ENCODE data around the gene CD79B. TPM values are rescaled to one million over a fixed set of nuclear protein-coding genes. Genes with fewer than 3 reads are reported as not detected.

Gene CD79B
- polyA plus RNA-seq, 1 donor: 1.2 TPM

DNA sequence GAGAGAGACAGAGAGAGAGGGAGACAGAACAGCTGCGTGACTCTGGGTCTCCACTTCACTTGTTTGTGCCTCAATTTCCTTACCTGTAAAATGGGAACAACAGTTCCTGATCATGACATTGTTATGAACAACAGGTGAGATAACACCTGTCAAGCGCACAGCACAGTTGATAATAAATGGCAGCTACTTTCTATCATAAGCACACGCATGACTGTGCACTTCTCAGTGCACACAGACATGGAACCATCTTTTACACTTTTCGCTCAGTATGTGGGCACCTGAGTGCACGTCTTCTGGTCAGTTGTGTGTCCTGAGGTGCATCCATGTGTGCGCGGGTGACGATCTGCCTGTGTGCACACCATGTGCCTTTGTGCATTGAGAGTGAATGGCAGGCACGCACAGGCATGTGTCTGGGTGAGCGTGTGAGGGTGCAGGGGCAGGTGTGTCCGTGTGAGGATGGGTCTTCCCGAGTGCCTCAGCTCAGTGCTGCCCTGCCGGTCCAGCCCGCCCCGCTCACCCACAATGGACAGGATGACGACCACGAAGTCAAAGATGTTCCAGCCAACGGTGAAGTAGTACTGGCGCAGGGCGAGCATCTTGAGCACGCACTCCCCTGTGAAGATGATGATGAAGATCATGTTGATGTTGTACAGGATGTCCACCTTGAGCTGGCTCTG lies 10.3 kb upstream of the CD79B start:
- no peak overlapping the region for H3K27ac ChIP-seq (ENCODE audit: low read length)
- peaks cover 5% of the 10 kb centered on the region for H3K9me3 ChIP-seq (ENCODE audit: control insufficient read depth, low read depth, low read length)
- no CpG with 5 or more reads among the region's 21 CpGs for WGBS (ENCODE audit: insufficient coverage, low lambda C conversion rate)
- DNase-seq: no peak
- no peaks in the 10 kb centered on the region for H3K36me3 ChIP-seq (ENCODE audit: control insufficient read depth, insufficient read depth, low read length)
- H3K27me3 ChIP-seq (ENCODE audit: control insufficient read depth, insufficient read depth, low read length): no peaks in the 10 kb centered on the region
- H3K4me3 ChIP-seq (ENCODE audit: low read length): no peak overlapping the region
- H3K4me1 ChIP-seq (ENCODE audit: control insufficient read depth, insufficient read depth, low read length): no peaks in the 10 kb centered on the region

DNA sequence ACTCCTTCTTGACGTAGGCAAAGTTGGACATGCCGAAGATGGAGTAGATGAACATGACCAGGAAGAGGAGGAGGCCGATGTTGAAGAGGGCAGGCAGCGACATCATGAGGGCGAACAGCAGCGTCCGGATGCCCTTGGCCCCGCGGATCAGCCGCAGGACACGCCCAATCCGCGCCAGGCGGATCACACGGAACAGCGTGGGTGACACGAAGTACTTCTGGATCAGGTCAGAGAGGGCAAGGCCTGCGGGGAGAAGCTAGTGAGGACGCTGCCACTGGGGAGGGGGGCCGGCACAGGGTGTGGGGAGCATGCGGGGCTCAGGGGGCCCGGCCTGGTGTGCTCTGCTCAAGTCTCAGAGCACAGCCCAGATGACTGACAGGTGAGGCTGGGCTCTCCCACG lies 9.6 kb upstream of the CD79B start:
- H3K4me1 ChIP-seq (ENCODE audit: control insufficient read depth, insufficient read depth, low read length): no peaks in the 10 kb centered on the region
- peaks cover 5% of the 10 kb centered on the region for H3K9me3 ChIP-seq (ENCODE audit: control insufficient read depth, low read depth, low read length)
- DNase-seq: no peak
- no peaks in the 10 kb centered on the region for H3K36me3 ChIP-seq (ENCODE audit: control insufficient read depth, insufficient read depth, low read length)
- no peak overlapping the region for H3K4me3 ChIP-seq (ENCODE audit: low read length)
- no peaks in the 10 kb centered on the region for H3K27me3 ChIP-seq (ENCODE audit: control insufficient read depth, insufficient read depth, low read length)
- no peak overlapping the region for H3K27ac ChIP-seq (ENCODE audit: low read length)
- WGBS (ENCODE audit: insufficient coverage, low lambda C conversion rate): no CpG with 5 or more reads among the region's 23 CpGs

DNA sequence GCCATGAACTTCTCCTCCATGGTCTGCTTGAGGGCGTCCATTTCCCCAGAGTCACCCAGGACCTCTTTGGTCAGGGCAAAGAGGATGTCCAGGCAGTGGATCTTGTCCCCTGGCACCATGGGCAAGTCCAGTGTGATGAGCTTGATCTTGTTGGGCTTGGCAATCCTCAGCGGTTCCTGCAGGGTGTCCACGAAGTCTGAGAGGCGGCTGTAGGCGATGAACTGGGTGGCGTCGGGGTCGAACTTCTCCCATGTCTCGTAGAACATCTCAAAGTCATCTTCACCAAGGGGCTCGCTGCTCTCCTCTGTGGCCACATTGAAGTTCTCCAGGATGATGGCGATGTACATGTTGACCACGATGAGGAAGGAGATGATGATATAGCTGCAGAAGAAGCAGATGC lies 9.0 kb upstream of the CD79B start:
- Histone ChIP-seq H3K27ac (ENCODE audit: low read length) (no peak overlapping the region), H3K4me1 (ENCODE audit: control insufficient read depth, insufficient read depth, low read length) (no peaks in the 10 kb centered on the region), H3K9me3 (ENCODE audit: control insufficient read depth, low read depth, low read length) (peaks cover 5% of the 10 kb centered on the region), H3K4me3 (ENCODE audit: low read length) (no peak overlapping the region), H3K27me3 (ENCODE audit: control insufficient read depth, insufficient read depth, low read length) (no peaks in the 10 kb centered on the region), H3K36me3 (ENCODE audit: control insufficient read depth, insufficient read depth, low read length) (no peaks in the 10 kb centered on the region)
- WGBS (ENCODE audit: insufficient coverage, low lambda C conversion rate): 100% methylated on average over 1 of the region's 12 CpGs
- no peak for DNase-seq

DNA sequence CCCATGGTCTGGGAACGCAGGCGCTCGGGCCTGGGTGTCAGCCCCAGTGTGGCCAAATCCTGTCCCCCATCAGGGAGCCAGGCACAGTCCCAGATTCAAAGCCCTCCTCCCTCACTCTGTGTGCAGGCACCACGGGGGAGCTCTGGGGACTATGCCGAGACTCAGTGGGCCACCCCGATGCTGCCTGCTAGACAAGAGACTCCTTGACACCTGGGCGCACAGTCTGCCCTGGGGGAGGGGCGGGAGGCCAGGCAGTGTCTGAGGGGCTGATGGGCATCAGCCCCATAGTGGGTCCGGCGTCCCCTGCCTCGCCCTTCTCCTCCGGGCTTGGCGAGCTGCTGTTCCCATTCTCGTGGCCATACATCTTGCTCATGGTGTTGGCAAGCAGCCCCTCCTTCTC lies 8.5 kb upstream of the CD79B start:
- WGBS (ENCODE audit: insufficient coverage, low lambda C conversion rate): no CpG with 5 or more reads among the region's 14 CpGs

DNA sequence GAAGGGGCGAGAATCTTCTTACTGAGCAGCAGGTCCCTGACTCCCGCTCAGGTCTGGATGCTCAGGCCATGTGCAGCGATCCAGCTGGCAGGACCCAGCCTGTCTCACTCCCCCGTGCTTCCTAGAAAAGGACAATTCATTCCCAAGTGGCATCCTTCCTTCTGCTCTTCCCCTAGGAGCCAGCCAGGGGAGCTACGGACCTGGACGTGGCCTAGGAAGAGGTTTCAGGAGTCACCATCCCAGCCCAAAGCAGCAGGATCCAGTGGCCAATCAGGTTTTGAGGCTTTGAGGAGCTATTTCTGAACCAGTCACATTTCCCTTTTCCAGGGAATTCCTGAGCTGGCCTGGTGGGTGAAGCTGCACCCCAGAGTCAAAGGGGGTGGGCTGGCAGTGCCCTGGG lies 7.8 kb upstream of the CD79B start:
- Histone ChIP-seq H3K27me3 (ENCODE audit: control insufficient read depth, insufficient read depth, low read length) (no peaks in the 10 kb centered on the region), H3K36me3 (ENCODE audit: control insufficient read depth, insufficient read depth, low read length) (no peaks in the 10 kb centered on the region), H3K27ac (ENCODE audit: low read length) (no peak overlapping the region), H3K4me1 (ENCODE audit: control insufficient read depth, insufficient read depth, low read length) (no peaks in the 10 kb centered on the region), H3K4me3 (ENCODE audit: low read length) (no peak overlapping the region), H3K9me3 (ENCODE audit: control insufficient read depth, low read depth, low read length) (peaks cover 5% of the 10 kb centered on the region)
- no CpG with 5 or more reads among the region's 6 CpGs for WGBS (ENCODE audit: insufficient coverage, low lambda C conversion rate)
- DNase-seq: no peak

More for the DNA sequence above, 8.5 kb upstream of the CD79B start:
- H3K36me3 ChIP-seq (ENCODE audit: control insufficient read depth, insufficient read depth, low read length): no peaks in the 10 kb centered on the region
- H3K27me3 ChIP-seq (ENCODE audit: control insufficient read depth, insufficient read depth, low read length): no peaks in the 10 kb centered on the region
- no peak for DNase-seq
- H3K9me3 ChIP-seq (ENCODE audit: control insufficient read depth, low read depth, low read length): peaks cover 5% of the 10 kb centered on the region
- H3K4me3 ChIP-seq (ENCODE audit: low read length): no peak overlapping the region
- no peak overlapping the region for H3K27ac ChIP-seq (ENCODE audit: low read length)
- H3K4me1 ChIP-seq (ENCODE audit: control insufficient read depth, insufficient read depth, low read length): no peaks in the 10 kb centered on the region

DNA sequence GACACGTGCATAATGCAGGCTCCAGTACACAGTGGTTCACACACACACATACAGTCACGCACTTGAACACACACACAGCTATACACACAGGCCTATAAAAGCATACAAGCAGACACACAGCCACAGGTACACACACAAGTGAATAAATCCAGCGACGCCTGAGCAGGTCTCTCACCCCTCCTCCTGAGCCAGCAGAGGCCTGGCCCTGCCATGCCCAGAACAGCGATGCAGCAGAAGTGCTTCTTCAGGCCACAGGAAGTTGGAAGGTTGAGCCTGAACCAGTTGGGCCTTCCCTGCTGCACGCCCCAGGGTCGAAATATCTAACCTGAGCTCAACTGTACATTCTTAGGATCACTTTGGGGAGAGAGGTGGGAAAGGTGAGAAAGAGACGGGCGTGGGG lies 7.3 kb upstream of the CD79B start:
- no peak overlapping the region for H3K27ac ChIP-seq (ENCODE audit: low read length)
- WGBS (ENCODE audit: insufficient coverage, low lambda C conversion rate): 90% methylated on average over 2 of the region's 9 CpGs
- DNase-seq: no peak
- no peaks in the 10 kb centered on the region for H3K27me3 ChIP-seq (ENCODE audit: control insufficient read depth, insufficient read depth, low read length)
- H3K4me3 ChIP-seq (ENCODE audit: low read length): no peak overlapping the region
- no peaks in the 10 kb centered on the region for H3K4me1 ChIP-seq (ENCODE audit: control insufficient read depth, insufficient read depth, low read length)
- no peaks in the 10 kb centered on the region for H3K36me3 ChIP-seq (ENCODE audit: control insufficient read depth, insufficient read depth, low read length)
- peaks cover 5% of the 10 kb centered on the region for H3K9me3 ChIP-seq (ENCODE audit: control insufficient read depth, low read depth, low read length)

DNA sequence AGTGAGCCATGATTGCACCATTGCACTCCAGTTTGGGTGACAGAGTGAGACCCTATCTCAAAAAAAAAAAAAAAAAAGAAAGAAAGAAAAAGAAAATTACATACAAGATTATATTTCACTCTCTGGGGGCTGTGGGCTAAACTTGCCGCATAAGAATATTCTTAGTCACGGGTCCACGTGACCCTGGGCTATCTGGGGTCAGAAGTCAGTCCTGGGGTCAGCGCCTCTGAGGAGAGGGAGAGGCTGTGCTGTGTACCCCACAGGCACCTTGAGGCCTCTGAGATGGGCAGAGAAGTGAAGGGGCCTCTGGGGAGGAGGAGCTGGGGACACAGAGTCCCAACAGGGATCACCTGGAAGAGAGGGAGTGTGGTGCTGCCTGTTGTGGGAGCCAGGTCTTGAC lies 5.8 kb upstream of the CD79B start:
- no peaks in the 10 kb centered on the region for H3K4me1 ChIP-seq (ENCODE audit: control insufficient read depth, insufficient read depth, low read length)
- no peak overlapping the region for H3K27ac ChIP-seq (ENCODE audit: low read length)
- no peaks in the 10 kb centered on the region for H3K27me3 ChIP-seq (ENCODE audit: control insufficient read depth, insufficient read depth, low read length)
- no CpG with 5 or more reads among the region's 4 CpGs for WGBS (ENCODE audit: insufficient coverage, low lambda C conversion rate)
- no peaks in the 10 kb centered on the region for H3K36me3 ChIP-seq (ENCODE audit: control insufficient read depth, insufficient read depth, low read length)
- no peak overlapping the region for H3K4me3 ChIP-seq (ENCODE audit: low read length)
- peaks cover 5% of the 10 kb centered on the region for H3K9me3 ChIP-seq (ENCODE audit: control insufficient read depth, low read depth, low read length)
- no peak for DNase-seq

DNA sequence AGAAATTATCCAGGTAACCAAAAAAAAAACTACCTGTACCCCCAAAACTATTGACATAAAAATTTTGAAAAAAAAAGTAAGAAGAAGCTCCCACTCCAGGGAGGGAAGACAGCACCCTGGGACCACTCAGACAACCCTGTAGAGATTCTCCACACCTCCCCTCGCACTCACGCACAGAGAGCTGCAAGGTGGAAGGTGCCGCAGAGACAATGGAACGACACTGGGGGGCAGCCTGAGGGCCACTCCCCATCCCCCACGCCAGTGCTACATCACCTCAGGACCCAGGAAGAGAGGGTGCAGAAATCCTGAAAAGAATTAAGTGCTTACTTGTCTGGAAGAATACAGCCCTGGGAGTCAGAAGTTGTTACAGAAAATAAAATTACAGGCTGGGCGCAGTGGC lies 5.2 kb upstream of the CD79B start:
- Histone ChIP-seq H3K4me1 (ENCODE audit: control insufficient read depth, insufficient read depth, low read length) (no peaks in the 10 kb centered on the region), H3K27ac (ENCODE audit: low read length) (no peak overlapping the region), H3K36me3 (ENCODE audit: control insufficient read depth, insufficient read depth, low read length) (no peaks in the 10 kb centered on the region), H3K9me3 (ENCODE audit: control insufficient read depth, low read depth, low read length) (peaks cover 5% of the 10 kb centered on the region), H3K4me3 (ENCODE audit: low read length) (no peak overlapping the region), H3K27me3 (ENCODE audit: control insufficient read depth, insufficient read depth, low read length) (no peaks in the 10 kb centered on the region)
- DNase-seq: no peak
- no CpG with 5 or more reads among the region's 6 CpGs for WGBS (ENCODE audit: insufficient coverage, low lambda C conversion rate)

DNA sequence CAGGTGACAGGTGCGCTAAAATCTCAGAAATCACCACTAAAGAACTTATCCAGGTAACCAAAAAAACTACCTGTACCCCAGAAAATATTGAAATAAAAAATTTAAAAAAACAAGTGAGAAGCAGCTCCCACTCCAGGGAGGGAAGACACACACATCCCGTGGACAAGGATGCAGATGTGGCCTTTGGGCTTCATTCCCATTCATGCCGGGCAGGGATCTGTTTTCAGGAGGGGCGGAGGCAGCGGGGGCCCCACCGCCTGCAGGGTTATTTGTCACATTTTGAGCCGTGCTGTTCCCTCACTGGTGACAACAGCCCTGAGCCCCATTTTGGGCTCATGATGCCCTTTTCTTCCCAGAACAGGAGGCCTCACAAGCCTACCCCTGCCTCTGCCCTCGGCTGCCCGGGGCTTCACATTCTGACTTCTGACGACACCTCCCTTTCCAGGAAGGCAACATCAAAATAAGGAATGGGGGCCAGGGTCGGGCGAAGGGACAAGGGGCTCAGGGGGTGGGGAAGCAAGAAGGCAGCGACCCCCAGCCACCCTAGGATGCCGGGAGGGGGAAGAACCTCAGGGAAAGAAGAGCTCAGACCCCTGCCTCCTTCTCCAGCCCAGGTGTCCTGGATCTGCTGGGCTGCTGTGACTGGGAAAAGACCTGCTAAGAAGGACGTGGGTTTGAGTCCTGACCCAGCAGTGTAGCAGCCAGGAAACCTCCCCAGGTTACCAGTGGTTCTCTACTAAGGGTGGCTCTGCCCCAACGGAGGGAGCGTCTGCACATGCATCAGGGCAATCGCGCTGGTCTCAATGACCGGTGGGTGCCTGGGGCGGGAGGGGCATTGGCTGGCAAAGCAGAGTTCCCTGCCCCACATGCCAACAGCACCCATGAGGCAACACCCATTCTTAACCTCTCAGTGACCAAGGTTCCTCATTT lies 2.3 kb upstream of the CD79B start:
- Histone ChIP-seq H3K27me3 (ENCODE audit: control insufficient read depth, insufficient read depth, low read length) (no peaks in the 10 kb centered on the region), H3K4me1 (ENCODE audit: control insufficient read depth, insufficient read depth, low read length) (no peaks in the 10 kb centered on the region), H3K9me3 (ENCODE audit: control insufficient read depth, low read depth, low read length) (no peaks in the 10 kb centered on the region), H3K4me3 (ENCODE audit: low read length) (no peak overlapping the region), H3K27ac (ENCODE audit: low read length) (no peak overlapping the region), H3K36me3 (ENCODE audit: control insufficient read depth, insufficient read depth, low read length) (no peaks in the 10 kb centered on the region)
- DNase-seq: no peak
- 100% methylated on average over 1 of the region's 21 CpGs for WGBS (ENCODE audit: insufficient coverage, low lambda C conversion rate)

DNA sequence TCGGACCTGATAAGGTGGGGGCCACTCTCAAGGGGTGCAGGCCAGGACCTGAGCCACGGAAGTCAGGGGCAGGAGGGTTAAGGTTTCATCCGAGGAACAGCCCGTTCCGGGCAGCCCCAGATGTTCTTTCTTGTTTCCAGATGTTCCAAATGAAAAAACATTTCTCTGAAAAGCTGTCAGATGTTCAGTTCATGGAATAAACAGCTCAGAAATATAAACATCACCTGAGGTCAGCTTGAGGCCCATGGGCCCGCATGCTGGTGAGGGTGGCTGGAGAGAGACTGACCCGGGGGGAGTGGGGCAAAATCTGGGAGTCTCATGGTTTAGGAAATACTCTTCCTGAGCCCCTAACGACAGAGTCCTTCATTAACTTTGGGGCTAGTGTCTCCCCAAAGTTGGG lies 1.5 kb upstream of the CD79B start:
- no peak for DNase-seq

More for the DNA sequence above, 1.5 kb upstream of the CD79B start:
- H3K27ac ChIP-seq (ENCODE audit: low read length): no peak overlapping the region
- H3K4me3 ChIP-seq (ENCODE audit: low read length): no peak overlapping the region
- no peaks in the 10 kb centered on the region for H3K9me3 ChIP-seq (ENCODE audit: control insufficient read depth, low read depth, low read length)
- H3K36me3 ChIP-seq (ENCODE audit: control insufficient read depth, insufficient read depth, low read length): no peaks in the 10 kb centered on the region
- H3K27me3 ChIP-seq (ENCODE audit: control insufficient read depth, insufficient read depth, low read length): no peaks in the 10 kb centered on the region
- H3K4me1 ChIP-seq (ENCODE audit: control insufficient read depth, insufficient read depth, low read length): no peaks in the 10 kb centered on the region
- WGBS (ENCODE audit: insufficient coverage, low lambda C conversion rate): no CpG with 5 or more reads among the region's 8 CpGs
